ENCODE results near the gene EFCAB6.

The EFCAB6 gene

DNA sequence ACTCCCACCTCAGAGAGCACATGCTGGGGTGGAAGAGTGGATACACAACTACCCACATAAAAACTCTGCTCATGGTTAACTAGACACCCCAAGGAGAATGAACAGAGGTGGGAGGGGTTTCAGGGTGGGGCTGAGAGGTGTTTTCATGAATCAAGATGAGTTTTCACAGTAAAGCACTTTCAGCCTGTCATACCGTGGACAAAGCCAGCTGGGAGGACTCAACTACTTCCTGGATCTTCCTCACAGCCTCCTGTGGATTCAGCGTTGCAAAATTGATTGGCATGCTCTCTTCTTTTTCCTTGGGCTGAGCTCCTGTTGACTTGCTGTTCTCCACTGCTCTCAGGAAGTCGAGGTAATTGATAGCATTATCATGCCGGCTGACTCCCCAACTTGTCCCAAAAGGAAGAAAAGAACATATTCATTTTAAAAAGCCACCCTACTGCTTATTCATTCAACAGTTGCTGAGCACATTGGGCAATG lies 231.8 kb downstream of the EFCAB6 start:
- no peak for DNase-seq (ENCODE audit: low read depth)

DNA sequence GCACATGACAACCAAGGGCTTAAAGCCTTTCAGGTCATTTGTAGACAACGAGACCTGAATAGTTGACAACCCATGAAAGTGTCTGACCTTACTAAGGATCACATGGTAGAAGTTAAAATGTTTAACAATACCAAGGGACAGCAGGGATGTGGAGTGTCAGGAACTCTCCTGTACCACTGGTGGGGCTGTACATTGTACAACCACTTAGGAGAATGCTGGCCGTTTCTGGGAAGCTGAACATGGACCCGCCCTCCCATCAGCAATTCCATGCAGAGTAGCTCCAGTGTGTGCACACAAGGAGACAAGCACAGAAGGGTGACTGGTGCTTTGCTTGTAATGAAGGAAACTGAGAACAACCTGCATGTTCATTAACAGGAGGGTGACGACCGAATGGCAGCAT lies 237.4 kb downstream of the EFCAB6 start:
- DNase-seq (ENCODE audit: low read depth): no peak

DNA sequence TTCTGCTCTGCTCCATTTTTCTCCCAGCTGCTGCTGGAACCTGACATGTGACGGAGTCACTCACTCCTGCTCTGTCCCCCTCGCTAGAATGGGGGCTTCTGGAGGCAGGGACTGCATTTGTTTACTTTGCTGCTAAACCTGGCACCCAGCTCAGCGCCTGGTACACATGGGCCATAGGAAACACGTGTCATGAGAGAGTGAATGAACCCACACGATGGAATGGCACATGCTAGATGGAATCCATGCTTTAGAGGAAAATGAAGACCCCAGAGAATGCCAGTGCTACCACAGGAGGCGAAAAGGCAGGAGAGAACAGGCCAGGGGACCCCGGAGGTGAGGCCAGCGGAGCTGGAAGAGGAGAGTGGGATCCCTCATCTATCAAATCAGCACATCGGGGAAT lies 239.4 kb downstream of the EFCAB6 start:
- DNase-seq (ENCODE audit: low read depth): no peak

- no peak for DNase-seq (ENCODE audit: low read depth)
Observed at GRCh38 chr22:43571181-43571580, 240.9 kb downstream of the EFCAB6 start.

DNA sequence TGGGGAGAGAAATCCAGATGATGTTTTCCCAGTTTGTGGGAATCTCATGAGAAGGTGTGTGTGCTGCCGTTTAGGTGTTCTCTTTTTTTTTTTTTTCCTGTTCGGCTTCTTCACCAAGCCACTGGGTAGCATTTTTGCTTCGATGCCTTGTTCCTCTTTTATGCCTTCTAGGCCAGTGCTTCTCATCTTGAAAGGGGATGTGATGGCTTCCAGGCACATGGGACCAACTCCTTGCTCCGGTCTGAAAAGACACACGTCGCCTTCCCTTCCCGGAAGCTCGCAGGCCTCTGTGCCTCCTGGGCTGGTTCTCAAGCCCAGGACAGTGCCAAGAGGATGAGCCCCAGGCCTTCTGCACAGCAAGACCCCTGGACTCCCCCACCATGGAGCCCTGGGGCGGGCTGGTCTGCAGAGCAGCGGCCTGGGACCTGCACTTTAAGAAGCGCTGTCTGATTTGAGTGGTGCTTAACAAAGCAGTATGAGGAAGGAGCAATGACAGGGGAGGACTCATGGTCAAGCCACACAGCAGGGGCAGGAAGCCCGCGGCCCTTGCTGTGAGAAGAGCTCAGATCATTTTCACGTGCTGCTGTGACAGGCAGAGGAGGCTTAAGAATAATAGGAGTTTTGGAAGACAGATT lies 241.5 kb downstream of the EFCAB6 start:
- no peak for DNase-seq (ENCODE audit: low read depth)

DNA sequence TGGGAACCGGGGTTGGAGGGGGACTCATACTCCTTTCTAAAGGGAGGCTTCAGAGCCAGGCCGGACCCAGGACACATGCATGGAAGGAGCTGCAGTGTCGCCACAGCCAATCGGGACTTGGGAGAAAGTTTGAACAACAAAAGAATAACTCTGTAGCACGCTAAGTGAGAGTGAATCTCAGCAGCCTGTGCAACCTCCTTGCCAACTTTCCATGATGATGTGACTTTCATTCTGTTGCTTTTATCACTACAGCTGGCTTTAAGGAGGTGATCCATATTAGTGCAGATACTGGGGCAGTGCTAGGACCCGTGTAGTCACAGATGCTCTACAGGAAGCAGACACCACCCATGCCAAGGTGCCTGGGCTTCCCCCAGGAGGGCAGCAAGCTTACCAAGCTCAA lies 243.0 kb downstream of the EFCAB6 start:
- DNase-seq (ENCODE audit: low read depth): no peak

DNA sequence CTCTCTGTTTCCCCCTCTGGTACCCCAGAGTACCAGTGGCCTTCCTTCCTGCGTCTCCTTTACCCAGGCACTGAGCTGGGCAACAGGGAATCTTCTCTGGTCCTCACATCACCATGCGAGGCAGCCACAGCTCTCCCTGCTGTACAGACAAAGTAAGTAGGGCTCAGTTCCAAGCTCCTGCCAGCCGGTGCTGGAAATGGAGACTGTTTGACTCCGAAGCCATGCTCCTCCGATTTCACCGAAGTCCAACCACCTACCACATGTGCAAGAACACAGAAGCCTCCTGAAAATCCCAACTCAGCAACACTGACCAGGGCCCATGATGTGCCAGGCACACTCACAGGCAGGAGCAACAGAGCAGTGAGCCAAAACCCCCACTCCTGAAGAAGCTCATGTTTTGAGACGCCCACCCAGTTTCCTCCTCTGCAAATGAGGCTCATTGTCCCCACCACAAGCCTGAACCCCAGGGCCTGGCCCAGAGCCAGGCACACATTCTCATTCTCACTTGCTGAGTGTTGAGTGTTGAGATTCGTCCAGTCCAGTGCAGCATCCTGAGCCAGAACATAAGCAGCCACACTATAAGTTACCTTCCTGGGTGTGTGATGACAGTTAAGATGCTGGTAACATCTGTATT lies 244.3 kb downstream of the EFCAB6 start:
- no peak for DNase-seq (ENCODE audit: low read depth)

DNA sequence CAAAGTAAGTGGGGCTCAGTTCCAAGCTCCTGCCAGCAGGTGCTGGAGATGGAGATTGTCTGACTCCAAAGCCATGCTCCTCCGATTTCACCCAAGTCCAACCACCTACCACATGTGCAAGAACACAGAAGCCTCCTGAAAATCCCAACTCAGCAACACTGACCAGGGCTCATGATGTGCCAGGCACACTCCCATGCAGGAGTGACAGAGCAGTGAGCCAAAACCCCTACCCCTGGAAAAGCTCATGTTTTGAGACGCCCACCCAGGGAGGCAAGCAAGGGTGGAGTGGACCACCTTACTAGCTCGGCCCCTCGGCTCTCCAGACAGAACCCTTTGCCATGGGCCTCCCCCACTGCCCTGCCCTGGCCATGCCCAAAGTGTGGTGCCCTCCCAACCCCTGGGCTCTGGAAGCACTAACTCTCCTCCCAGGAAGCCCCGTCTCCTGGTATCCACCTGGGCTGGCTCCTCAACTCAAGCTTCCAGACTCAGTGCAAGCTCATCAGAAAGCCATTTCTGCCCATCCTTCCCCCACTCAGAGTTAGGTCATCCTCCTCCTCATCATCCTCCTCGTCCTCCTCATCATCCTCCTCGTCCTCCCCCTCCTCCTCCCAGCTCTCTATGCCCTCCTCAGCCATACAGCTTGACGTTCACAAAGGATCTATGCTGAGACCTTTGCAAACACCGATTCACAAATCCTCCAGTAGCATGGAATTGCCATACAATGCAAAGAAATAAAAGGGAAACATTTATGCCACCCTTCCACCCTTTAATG lies 245.4 kb downstream of the EFCAB6 start:
- DNase-seq (ENCODE audit: low read depth): no peak

DNA sequence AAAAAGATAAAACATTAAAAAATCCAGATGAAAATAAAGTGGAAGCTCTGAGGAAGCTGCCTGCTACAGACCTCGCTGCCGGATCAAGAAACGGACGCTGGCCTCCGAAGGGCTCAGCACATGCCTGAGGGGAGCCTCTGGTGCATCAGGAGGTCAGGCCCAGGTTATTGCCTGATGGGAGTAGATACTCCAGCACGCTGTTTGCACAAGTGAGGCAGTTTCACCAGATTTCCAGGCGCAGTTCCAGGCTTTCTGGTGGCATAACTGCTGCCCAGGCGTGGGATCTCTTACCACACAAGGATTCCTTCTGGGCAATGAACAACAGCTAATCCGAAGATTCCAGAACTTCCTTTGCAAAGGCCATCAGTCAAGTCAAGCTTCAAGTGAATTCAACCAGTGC lies 246.1 kb downstream of the EFCAB6 start:
- DNase-seq (ENCODE audit: low read depth): no peak

GRCh38 chr22:43564859-43565258 lies 247.2 kb downstream of the EFCAB6 start:
- DNase-seq (ENCODE audit: low read depth): no peak

DNA sequence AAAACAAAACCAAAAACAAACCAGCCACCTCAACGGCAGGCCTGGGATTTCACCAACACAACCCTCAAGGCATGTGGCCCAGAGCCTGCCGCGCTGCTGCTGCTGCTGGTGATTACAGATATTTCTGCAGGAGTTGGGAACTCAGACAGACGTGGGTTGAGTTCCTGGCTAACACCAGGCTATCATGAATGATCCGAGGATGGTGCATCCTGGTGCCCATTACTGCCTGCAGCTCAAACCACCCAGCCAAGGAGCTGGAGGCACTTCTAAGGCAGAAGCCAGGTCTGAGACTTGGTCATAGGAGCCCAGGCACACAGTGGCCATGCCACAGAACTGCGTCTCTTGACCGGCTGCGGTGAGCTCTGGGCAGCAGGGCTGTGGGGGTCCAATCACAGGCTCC lies 248.5 kb downstream of the EFCAB6 start:
- DNase-seq (ENCODE audit: low read depth): no peak

- DNase-seq (ENCODE audit: low read depth): no peak
Observed at GRCh38 chr22:43562843-43563242, 249.3 kb downstream of the EFCAB6 start.

GRCh38 chr22:43561415-43562178 lies 250.5 kb downstream of the EFCAB6 start:
- no peak for DNase-seq (ENCODE audit: low read depth)

DNA sequence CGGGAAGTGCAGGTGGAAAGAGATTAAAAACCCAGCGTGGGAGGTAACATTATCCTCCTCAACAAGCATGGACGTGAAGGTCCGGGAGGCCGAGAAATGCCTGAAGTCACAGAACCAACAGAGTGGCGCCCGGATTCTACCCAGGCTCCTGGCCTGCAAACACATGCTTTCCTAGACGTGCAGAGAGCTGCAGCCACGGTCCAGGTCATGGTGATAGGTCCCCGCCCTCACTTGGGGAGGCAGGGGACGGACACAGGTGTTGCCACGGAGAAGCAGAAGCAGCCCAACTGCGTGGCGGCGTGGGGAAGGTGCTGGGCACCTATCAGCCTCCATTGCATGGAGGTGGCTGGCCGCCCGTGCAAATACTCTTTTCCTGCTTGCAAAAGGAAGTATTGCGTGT lies 251.5 kb downstream of the EFCAB6 start:
- DNase-seq (ENCODE audit: low read depth): no peak

DNA sequence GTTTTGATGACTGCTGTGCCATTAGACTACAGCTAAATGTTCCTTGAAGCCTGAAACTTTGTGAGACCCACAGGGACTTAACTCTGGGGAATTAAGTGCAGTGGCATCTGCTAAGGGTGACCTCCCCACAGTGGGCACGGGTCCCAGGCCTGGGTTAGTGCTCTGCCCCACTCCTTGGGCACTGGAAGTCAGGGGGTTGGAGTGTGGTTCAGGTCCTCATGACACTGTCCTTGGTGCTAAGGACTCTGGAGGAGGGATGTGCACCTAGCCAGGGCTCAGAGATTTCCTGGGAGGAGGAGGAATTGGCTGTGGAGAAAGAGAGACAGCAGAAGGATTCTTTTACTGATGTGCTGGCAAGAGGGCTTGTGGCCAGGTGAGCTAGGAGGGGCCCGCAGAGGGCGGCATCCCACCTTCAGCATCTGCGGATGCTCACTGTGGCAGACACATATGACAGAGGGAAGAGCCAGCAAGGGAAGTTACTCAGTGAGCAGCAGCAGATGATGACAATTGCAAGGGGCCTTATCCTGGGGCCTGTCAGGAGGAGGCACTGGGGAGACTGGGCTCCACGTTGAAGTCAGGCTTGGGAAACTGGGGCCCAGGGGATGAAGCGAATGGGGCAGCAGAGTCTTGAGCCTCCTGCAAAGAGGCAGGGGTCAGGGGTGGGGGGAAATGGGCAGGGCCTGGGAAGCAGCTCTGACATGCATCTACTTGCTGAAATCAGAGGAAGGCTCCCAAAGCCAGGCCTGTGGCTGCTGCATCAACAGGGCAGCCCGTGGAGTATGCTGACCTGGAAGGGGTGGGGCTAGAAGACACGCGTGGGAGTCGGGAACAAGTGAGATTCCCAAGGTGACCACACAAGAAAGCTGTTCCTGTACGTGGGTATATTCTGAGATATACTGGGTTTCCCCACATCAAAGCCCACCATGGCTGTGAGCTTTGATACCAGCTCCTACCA lies 256.3 kb downstream of the EFCAB6 start:
- DNase-seq (ENCODE audit: low read depth): no peak

- DNase-seq (ENCODE audit: low read depth): no peak
Observed at GRCh38 chr22:43554694-43555365, 257.3 kb downstream of the EFCAB6 start.

- no peak for DNase-seq (ENCODE audit: low read depth)
Observed at GRCh38 chr22:43554259-43554636, 257.9 kb downstream of the EFCAB6 start.

DNA sequence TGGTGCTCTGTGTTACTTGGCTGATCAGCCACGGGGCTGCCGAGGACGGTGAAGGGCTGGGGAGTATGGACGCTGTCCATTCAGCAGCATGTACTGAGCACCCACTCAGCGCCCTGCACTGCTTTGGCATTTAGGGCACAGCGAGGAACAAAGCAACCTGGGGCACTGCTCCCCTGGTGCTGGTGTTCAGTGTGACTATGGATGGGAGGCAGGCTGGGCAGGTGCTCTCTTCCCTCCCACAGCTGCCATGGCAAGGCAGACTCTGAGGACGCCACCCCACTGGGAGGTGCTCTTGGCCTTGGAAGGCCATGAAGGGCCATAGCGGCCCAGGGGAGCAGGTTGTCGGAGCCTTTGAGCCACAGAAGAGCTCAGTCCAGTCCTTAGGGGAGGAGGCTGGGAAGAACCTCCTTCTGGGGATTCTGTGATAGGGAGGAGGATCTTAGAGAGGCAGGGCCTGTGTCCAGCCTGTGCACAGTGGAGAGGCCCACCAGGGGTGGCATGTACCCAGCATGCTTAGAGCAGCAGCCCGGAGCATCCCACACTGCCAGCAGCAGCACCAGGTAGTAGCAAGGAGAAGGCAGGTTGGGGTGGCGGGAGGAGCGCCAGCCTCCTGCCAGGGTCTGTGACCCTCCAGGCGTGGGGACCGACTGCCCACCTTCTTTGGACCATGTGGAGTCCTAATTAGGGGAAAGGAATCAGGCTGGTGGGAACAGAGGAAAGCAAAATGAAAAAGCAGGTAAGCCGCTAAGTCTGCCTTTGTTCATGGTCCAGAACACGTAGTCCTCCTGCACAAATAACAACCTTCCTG lies 258.4 kb downstream of the EFCAB6 start:
- no peak for DNase-seq (ENCODE audit: low read depth)

DNA sequence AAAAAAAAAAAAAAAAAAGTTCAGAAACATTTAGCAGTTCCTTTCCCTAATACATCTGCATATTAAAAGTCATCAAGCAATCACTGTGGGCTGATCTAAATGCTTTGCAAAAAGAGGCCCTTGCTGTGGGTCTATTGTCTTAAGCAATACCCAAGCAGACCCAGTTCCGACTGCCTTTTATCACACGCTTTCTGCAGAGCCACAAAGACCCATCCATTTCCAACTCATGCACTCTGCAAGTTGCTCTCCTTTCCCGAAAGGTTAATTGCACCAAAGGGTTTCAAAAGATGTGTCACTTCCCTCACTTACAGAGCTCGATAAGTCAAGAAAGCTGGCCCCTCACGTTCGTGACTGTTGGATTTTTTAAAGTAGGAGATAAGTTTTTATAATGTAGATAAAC lies 261.4 kb downstream of the EFCAB6 start:
- no peak for DNase-seq (ENCODE audit: low read depth)

- DNase-seq (ENCODE audit: low read depth): no peak
Observed at GRCh38 chr22:43550024-43550620, 262.0 kb downstream of the EFCAB6 start.

Measured in ELR (cell line).